ENCODE results near the gene BLOC1S6. TPM values are rescaled to one million over a fixed set of nuclear protein-coding genes. Genes with fewer than 3 reads are reported as not detected.

Gene BLOC1S6
- total and polyA plus RNA-seq, 2 of the 8 experiments (the other 6 are each of a cell fraction or from before 2014, with no cell fraction given), result 4.5 to 28.8 TPM

DNA sequence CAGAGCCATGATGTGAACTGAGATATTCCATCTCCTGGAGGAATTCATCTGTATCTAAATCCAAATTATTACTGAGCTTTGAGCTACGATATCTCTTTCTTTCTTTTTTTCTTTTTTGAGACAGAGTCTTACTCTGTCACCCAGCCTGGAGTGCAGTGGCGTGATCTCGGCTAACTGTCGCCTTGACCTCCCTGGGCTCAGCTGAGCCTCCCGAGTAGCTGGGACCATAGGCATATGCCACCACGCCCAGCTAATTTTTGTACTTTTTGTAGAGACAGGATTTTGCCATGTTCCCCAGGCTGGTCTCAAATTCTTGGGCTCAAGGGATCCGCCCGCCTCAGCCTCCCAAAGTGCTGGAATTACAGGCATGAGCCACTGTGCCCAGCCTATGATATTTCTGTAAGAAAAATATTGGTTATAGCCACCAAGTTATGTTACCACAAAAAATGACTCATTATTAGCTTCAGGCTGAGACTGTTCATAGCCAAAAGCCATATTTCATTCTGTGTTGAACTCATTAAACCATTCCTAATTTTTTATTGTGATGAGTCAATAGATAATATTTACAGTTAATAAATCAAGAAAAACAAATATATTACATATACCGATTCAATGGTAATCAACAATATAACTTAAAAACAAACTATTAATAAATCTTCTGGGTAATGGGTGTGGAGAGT is 37.5 kb upstream of the BLOC1S6 start:
- Histone ChIP-seq H3K18ac (ENCODE audit: extremely low read depth, low read length) (no peak overlapping the region), H2BK20ac (ENCODE audit: low read length) (no peak overlapping the region), H3K4ac (replicated peaks; ENCODE audit: insufficient read length, low read depth, low read length) (no peak overlapping the region), H4K91ac (replicated peaks; ENCODE audit: insufficient read length, low read length) (no peak overlapping the region), H2AK5ac (ENCODE audit: low read depth, low read length) (no peak overlapping the region), H3K56ac (replicated peaks; ENCODE audit: insufficient read length, low read depth, low read length) (no peak overlapping the region), H3K36me3 (ENCODE audit: control insufficient read depth in 2 of 4, insufficient read depth in 4 of 4, low read length in 3 of 4) (no peaks in the 10 kb centered on the region), H3K4me1 (replicated peaks in 1 of 4; ENCODE audit: control insufficient read depth in 3 of 4, insufficient read depth in 4 of 4, low read length in 3 of 4) (no peaks in the 10 kb centered on the region), H3K79me2 (ENCODE audit: control insufficient read depth in 1 of 2, insufficient read depth in 2 of 2, low read length in 2 of 2) (no peaks in the 10 kb centered on the region), H3K23ac (ENCODE audit: insufficient read length) (no peak overlapping the region), H2AFZ (ENCODE audit: low read length) (no peak overlapping the region), H3K9me3 (ENCODE audit: insufficient read depth in 2 of 2, low read depth in 1 of 2, low read length in 1 of 2) (no peaks in the 10 kb centered on the region), H3K9ac (replicated peaks in 1 of 4; ENCODE audit: extremely low read depth in 1 of 4, low read depth in 3 of 4, low read length in 3 of 4) (no peak overlapping the region), H4K8ac (ENCODE audit: extremely low read depth, insufficient read depth, low read length) (no peak overlapping the region), H4K5ac (ENCODE audit: insufficient read length, low read depth, low read length) (no peak overlapping the region), H3K27me3 (replicated peaks in 1 of 4; ENCODE audit: control insufficient read depth in 3 of 4, extremely low read depth in 1 of 4, insufficient read depth in 3 of 4, low read length in 3 of 4) (no peaks in the 10 kb centered on the region), H2BK120ac (replicated peaks; ENCODE audit: low read depth, low read length) (no peak overlapping the region), H3K4me3 (ENCODE audit: extremely low read depth in 1 of 4, insufficient read depth in 2 of 4, low read depth in 3 of 4, low read length in 4 of 4) (no peak overlapping the region), H3K14ac (ENCODE audit: insufficient read length) (no peak overlapping the region), H4K20me1 (replicated peaks in 1 of 2; ENCODE audit: control insufficient read depth in 1 of 2, insufficient read depth in 2 of 2, low read length in 2 of 2) (no peaks in the 10 kb centered on the region), H3K4me2 (ENCODE audit: insufficient read depth in 1 of 2, low read depth in 2 of 2, low read length in 2 of 2) (no peak overlapping the region), H3K27ac (ENCODE audit: low read depth, low read length) (no peak overlapping the region), H2BK12ac (ENCODE audit: low read depth, low read length) (no peak overlapping the region), H3K23me2 (ENCODE audit: low read depth, low read length) (no peaks in the 10 kb centered on the region), H2BK5ac (ENCODE audit: low read depth, low read length) (no peak overlapping the region), H3K79me1 (ENCODE audit: low read depth, low read length) (no peaks in the 10 kb centered on the region), H2BK15ac (ENCODE audit: low read length) (no peak overlapping the region)
- no peak for FAIRE-seq
- no peak for DNase-seq (ENCODE audit: low read depth in 1 of 2, low spot score in 2 of 2)
- ChIA-PET POLR2A (ENCODE audit: partially characterized antibody) (no interaction called here), CTCF (ENCODE audit: partially characterized antibody) (interaction anchor here (1.0 to 1.7 kb wide), 2 partner anchors 21 to 24 kb away, joined by 3 to 5 read pairs; no protein-coding TSS in a partner anchor)
- 92% methylated on average over 9 of the region's 9 CpGs; no CpG with 5 or more reads in 1 of the 2 experiments for WGBS, 2 experiments (ENCODE audit: extremely low coverage in 1 of 2, insufficient coverage in 1 of 2, insufficient read length in 1 of 2, insufficient replicate concordance in 2 of 2, low coverage in 1 of 2, low lambda C conversion rate in 2 of 2, missing lambda C conversion rate in 1 of 2)
- no peak for TF ChIP-seq ZNF274 (IDR thresholded peaks at IDR 0.05; ENCODE audit: borderline replicate concordance, extremely low read depth, low read length)

All from H1 (cell line).